ENCODE results near the gene TCF7L1.

GRCh38 chr2:85199698-85200097 is 66.5 kb downstream of the TCF7L1 start:
- TF ChIP-seq POLR2A (IDR thresholded peaks at IDR 0.05; ENCODE audit: low read length) (no peak), GATA1 (IDR thresholded peaks at IDR 0.05; ENCODE audit: low read depth, low read length) (no peak)

All from erythroblast (primary cell).